ENCODE data around the gene LRPAP1. TPM values are rescaled to one million over a fixed set of nuclear protein-coding genes. Genes with fewer than 3 reads are reported as not detected.

The LRPAP1 gene
- total and polyA plus RNA-seq, 2 donors (not counting 3 experiments of a cell fraction or from before 2014, with no cell fraction given), result 90.1 to 170 TPM

DNA sequence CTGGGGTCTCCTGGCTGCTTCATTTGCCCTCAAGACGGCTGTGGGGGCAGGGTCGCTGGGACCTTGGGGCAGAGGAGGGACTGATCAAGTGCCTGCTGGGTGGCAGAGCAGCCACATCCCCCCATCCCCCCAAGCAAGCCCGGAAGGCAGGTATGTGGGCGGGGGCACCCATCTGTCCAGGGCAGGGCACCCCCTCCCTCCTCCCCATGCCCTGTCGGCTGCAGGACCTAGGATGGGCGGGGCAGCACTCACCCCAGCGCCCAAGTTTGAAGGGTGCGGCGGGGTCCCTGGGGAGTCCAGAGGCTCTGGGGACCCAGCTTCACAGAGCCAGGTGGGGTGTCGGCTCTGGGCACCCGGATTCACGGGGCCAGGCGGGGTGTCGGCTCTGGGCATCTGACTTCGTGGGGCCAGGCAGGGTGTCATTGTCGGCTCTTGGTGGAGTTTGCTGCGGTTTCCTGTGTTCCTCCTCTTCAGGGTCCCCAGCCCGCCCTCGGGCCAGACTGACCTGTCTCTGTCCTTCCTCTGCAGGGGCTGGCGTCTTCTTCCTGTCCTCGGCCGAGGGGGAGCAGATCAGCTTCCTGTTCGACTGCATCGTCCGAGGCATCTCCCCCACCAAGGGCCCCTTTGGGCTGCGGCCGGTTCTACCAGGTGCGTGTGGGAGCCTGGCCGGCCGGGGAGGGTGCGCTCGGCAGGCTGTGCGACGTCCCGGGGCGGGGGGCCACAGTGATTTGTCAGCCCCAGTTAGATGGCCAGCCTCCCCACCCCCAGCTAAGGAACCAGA lies 47.0 kb downstream of the LRPAP1 start:
- Histone ChIP-seq H4K20me1 (replicated peaks; ENCODE audit: control insufficient read depth, extremely low read depth, insufficient read depth, low read length) (no peaks in the 10 kb centered on the region), H3K27me3 (ENCODE audit: control insufficient read depth in 2 of 2, insufficient read depth in 2 of 2, low read length in 2 of 2) (peaks cover 2 to 14% of the 10 kb centered on the region in 2 experiments), H3K4me1 (ENCODE audit: control insufficient read depth, extremely low read depth, insufficient read depth, low read length) (no peaks in the 10 kb centered on the region), H3K9ac (replicated peaks; ENCODE audit: extremely low read depth, insufficient read depth, low read length) (no peak overlapping the region), H3K4me3 (replicated peaks in 1 of 3; ENCODE audit: insufficient read depth in 1 of 3, low read depth in 1 of 3, low read length in 3 of 3) (no peak overlapping the region), H3K79me2 (ENCODE audit: control insufficient read depth, insufficient read depth, low read length) (no peaks in the 10 kb centered on the region), H2AFZ (ENCODE audit: low read depth, low read length) (no peak overlapping the region), H3K9me1 (replicated peaks; ENCODE audit: control insufficient read depth, extremely low read depth, insufficient read depth, low read length) (no peaks in the 10 kb centered on the region), H3K4me2 (ENCODE audit: insufficient read depth, low read length) (no peak overlapping the region), H3K36me3 (ENCODE audit: control insufficient read depth in 2 of 2, extremely low read depth in 1 of 2, insufficient read depth in 2 of 2, low read length in 2 of 2) (no peaks in the 10 kb centered on the region), H3K9me3 (replicated peaks; ENCODE audit: control insufficient read depth, insufficient read depth, low read length) (no peaks in the 10 kb centered on the region), H3K27ac (ENCODE audit: insufficient read depth, low read depth, low read length) (no peak overlapping the region)
- intact Hi-C loops (cut with micrococcal nuclease), result loop anchor here (10.0 kb wide), 1 partner anchor 460 kb away; no protein-coding TSS in a partner anchor
- ChIA-PET POLR2A (no interaction called here), CTCF (no interaction called here)
- FAIRE-seq (no peak), DNase-seq (ENCODE audit: low read depth, low spot score) (no peak)
- dilution Hi-C loops (cut with MboI; ENCODE audit: extremely low pct_ligation_motif_present, low sequenced_read_pairs), result no loop called here
- TF ChIP-seq EZH2 (IDR thresholded peaks at IDR 0.05; ENCODE audit: borderline replicate concordance, low read depth, low read length, severe bottlenecking), result peak; percentile 51
- TF ChIP-seq MYC (IDR thresholded peaks at IDR 0.05; ENCODE audit: low read depth, low read length), result no peak
- TF ChIP-seq GATA2 (IDR thresholded peaks at IDR 0.05; ENCODE audit: insufficient read depth, insufficient read length, low read depth, low read length), result no peak
- no peak for TF ChIP-seq POLR2AphosphoS5 (IDR thresholded peaks at IDR 0.05; ENCODE audit: insufficient read depth, low read depth, low read length)
- TF ChIP-seq, protein P1, sequence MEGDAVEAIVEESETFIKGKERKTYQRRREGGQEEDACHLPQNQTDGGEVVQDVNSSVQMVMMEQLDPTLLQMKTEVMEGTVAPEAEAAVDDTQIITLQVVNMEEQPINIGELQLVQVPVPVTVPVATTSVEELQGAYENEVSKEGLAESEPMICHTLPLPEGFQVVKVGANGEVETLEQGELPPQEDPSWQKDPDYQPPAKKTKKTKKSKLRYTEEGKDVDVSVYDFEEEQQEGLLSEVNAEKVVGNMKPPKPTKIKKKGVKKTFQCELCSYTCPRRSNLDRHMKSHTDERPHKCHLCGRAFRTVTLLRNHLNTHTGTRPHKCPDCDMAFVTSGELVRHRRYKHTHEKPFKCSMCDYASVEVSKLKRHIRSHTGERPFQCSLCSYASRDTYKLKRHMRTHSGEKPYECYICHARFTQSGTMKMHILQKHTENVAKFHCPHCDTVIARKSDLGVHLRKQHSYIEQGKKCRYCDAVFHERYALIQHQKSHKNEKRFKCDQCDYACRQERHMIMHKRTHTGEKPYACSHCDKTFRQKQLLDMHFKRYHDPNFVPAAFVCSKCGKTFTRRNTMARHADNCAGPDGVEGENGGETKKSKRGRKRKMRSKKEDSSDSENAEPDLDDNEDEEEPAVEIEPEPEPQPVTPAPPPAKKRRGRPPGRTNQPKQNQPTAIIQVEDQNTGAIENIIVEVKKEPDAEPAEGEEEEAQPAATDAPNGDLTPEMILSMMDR (IDR thresholded peaks at IDR 0.05; ENCODE audit: extremely low read depth in 1 of 2, insufficient read depth in 1 of 2, low read depth in 1 of 2, low read length in 2 of 2), result no peak
- TF ChIP-seq, protein P2, sequence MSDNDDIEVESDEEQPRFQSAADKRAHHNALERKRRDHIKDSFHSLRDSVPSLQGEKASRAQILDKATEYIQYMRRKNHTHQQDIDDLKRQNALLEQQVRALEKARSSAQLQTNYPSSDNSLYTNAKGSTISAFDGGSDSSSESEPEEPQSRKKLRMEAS (IDR thresholded peaks at IDR 0.05; ENCODE audit: insufficient read depth, insufficient read length), result no peak
- TF ChIP-seq FOS (IDR thresholded peaks at IDR 0.05; ENCODE audit: borderline replicate concordance, insufficient read depth, low read length), result no peak
- TF ChIP-seq JUN (IDR thresholded peaks at IDR 0.05; ENCODE audit: borderline replicate concordance, insufficient read depth, insufficient read length, low read depth), result no peak
- no TSS peak for BruUV-seq (replicated peaks)
